ENCODE results near the gene MAOA.
"Not testable (repeated sequence)": the region's sequence is repeated elsewhere in the genome, so short reads cannot be mapped to it uniquely, and the experiment has no call there.

MAOA gene

DNA sequence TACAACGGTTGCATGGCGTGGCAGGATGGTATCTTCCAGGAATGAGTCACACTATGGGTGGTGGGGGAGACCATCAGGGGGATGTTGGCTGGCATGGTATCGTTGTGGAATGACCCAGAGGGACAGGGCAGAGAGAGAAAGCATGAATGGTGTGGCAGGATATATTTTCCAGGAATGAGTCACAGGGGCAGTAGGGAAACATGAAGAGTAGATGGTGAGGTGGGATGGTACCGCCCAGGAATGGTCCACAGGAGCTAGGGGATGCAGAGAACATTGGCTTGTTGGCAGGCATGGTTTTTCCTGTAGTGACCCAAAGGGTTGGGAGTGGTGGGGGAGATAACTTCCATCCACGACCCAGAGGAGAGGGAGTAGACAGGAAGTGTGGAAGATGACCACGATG lies 62.4 kb downstream of the MAOA start:
- no peak for DNase-seq

DNA sequence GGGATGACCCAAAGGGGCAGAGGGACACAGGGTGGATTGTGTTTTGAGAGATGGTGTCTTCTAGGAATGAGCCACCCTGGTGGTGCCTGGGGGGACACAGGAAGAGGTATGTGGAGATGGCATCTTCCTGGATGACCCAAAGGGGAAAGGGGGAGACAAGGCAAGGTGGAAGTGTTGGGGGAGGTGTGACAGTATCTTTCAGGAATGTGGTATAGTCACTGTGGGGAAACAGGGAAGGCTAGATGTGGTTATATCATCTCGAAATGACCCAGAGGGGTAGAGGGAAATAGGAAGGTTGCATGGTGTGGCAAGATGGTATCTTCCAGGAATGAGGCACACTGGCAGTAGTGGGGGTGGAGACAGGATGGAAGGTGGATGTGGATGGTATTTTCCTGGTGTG lies 62.9 kb downstream of the MAOA start:
- DNase-seq = no peak

DNA sequence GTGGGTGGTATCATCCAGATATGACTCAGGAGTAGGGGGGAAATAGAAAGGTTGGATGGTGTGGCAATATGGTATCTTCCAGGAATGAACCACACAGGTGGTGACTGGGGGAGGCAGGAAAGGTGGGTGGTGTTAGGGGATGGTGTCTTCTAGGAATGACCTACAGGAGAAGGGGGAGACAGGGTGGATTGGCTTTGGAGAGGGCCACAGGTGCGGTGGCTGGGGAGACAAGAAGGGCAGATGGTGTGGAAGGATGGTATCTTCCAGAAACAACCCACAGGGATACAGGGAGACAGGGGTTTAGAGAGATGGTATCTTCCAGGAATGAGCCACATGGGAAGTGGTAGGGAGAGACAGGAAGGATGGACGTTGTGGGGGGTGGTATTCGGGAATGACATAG lies 64.0 kb downstream of the MAOA start:
- no peak for DNase-seq

DNA sequence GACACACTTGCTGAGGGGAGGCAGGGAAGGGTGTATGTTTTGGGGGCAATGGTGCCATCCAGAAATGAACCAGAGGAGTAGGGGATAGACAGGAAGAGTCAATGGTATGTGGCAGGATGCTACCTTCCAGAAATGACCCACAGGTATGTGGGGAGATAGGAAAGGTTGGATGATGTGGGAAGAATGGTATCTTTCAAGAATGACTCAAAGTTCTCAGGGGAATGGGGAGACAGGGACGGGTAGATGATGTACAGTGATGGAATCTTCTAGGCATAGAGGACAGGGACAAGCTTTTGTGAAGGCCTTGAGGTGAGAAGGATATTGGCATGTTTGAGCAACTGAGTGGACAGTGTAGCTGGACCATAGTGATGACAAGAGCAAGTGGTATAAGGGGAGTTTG lies 64.9 kb downstream of the MAOA start:
- no peak for DNase-seq

DNA sequence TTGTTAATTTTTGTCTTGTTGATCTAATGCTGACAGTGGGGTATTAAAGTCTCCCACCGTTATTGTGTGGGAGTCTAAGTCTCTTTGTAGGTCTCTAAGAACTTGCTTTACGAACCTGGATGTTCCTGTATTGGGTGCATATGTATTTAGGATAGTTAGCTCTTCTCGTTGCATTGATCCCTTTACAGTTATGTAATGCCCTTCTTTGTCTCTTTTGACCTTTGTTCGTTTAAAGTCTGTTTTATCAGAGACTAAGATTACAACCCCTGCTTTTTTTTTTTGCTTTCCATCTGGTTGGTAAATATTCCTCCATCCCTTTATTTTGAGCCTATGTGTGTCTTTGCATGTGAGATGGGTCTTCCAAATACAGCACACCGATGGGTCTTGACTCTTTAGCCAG lies 69.1 kb downstream of the MAOA start:
- not testable (repeated sequence) for DNase-seq

DNA sequence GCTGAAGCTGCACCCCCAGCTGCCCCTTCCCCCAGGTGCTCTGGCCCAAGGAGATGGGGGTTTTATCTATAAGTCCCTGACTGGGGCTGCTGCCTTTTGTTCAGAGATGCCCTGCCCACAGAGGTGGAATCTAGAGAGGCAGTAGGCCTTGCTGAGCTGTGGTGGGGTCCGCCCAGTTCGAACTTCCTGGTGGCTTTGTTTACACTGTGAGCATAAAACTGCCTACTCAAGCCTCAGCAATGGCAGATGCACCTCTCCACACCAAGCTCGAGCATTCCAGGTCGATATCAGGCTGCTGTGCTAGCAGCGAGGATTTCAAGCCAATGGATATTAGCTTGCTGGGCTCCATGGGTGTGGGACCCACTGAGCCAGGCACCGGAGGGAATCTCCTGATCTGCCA lies 71.2 kb downstream of the MAOA start:
- not testable (repeated sequence) for DNase-seq

DNA sequence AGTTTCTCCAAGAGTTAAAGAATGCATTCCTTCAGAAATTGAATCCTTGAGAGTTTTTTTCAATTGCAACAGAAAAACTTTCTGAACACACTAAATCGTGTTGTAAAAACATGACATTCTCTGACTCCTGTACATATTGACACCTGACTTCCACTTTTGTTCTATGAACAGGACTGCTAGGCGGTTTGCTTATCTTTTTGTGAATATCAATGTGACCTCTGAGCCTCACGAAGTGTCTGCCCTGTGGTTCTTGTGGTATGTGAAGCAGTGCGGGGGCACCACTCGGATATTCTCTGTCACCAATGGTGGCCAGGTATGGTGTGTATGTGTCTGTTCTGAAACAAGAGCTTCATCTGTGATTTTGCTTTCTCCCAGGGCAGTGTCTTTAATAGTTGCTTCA lies 71.9 kb downstream of the MAOA start:
- no peak for DNase-seq

DNA sequence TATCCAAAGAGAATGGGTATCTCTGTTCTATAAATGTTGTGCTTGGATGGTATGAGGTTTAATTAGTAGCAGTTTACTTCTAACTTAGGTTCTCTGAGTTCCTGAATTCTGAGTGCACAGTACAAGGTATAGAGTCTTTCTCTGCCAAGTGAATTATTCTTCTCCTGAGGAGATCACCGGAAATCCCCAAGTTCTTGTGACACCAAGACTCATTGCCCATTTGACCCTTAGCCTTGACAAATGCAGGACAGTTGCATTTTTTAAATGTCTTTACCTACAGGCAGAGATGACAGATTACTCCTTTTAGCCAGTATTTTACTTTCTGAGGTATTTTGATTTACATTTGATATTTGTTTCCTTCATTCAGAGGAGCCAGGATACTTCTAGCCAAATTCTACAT lies 72.9 kb downstream of the MAOA start:
- DNase-seq = no peak

DNA sequence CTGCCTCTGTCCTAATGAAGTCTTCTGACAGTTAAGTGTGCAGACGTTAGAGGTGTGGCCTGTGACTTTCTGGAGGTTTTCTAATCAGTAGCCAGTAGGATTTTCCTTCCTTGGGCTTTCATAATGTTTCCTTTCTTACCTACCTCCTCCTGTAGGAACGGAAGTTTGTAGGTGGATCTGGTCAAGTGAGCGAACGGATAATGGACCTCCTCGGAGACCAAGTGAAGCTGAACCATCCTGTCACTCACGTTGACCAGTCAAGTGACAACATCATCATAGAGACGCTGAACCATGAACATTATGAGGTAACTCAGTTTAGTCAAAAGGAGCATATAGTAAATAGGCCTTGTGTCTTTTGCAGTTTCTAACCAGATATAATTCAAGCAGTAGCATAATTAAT lies 75.0 kb downstream of the MAOA start:
- DNase-seq = no peak

DNA sequence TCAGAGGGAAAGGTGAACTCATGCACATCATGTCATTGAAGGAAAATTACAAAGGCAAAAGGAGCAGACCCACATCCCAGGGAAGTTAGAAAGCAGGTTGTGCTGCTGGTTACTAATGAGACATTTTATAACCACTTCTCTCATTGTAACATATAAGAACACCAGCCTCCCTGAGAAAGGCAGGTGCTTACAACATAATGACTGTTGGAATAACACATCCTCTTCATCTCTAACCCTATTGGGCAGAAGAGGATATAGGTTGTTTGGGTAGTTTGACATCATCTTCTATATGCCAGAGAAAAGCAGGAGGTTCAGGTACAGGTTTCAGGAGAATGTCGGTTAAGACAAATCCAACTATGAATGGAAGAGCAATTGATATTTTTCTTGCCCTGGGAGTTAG lies 77.6 kb downstream of the MAOA start:
- DNase-seq = no peak

DNA sequence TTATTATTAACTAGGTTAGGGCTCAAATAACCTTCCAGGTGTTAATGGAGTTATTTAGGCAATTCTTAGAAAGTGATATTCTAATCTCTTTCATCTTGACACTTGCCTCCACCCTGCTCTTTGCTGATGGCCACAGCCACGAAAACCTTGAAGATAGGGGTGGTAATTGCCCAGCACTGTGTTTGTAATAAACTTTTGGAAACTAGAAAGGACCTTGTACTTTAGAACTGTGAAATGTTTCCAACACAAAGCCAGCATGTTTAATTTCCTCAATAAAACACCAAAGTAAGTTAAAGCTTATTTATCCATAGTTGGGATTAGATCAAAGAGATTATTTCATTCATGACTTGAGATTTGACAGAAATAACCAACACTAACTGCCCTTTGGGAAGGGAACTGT lies 78.3 kb downstream of the MAOA start:
- no peak for DNase-seq

DNA sequence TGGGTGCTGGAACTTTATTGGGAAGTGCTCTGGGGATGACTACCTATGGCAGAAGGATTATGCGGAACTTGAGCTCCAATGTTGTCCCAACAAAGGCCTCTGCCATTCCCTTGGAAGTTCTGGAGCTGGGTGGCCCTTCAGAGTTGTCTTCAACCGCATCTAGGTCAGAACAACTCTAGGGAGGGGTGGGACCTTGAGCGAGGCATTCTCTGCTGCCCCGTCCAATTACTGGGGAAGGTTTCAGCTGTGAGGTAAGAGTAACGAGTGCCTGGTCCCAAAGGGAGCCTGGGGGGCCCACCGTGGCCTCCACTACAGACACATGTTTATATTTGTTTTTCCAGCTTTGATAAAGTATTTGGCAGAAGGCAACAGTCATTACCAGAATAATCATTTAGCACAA lies 79.4 kb downstream of the MAOA start:
- DNase-seq = no peak

DNA sequence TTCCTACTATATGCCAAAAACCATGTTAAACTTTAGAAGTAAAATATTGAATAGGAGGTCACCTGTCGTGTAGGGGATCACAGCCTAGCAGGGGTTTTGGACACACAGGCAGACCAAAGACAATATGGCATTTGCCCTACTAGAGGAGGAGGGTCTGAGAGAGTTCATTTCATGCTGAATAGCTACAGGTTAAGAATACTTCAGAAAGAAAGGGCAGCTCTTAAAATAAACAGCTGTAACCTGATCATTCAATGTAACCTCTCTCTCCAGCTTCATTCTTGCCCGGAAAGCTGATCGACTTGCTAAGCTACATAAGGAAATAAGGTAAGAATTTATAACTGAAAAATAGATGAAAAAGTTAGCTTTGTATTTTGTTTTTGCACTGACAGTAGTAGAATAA lies 79.9 kb downstream of the MAOA start:
- no peak for DNase-seq

DNA sequence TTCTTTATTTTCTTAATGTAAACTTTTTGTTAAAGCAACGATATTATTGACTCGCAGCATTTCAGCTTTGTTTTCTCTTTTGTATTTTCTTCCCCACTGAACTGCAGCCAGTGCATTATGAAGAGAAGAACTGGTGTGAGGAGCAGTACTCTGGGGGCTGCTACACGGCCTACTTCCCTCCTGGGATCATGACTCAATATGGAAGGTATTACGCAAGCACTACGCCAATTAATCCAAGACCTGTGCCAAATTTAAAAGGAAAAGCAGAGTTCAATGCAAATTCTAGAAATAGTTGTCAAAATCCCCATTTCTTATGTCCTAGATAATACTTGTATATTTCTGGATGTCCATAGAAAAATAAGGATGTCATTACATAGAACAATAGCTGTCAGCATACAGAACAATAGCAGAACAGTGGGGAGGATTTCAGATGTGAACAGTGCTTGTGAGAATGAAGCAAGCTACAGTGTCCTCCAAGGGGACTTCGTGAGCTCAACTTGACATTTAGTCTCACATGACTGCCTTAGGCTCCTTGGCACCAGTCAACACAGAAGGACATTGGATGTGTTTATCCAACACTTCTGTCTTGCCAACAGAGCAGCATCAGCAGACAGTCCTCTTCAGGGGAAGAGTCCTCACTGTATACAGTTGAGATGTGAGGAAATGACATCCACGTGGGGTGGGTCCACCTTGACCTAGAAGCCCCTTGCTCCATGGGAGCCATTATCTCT lies 85.9 kb downstream of the MAOA start:
- DNase-seq = no peak

DNA sequence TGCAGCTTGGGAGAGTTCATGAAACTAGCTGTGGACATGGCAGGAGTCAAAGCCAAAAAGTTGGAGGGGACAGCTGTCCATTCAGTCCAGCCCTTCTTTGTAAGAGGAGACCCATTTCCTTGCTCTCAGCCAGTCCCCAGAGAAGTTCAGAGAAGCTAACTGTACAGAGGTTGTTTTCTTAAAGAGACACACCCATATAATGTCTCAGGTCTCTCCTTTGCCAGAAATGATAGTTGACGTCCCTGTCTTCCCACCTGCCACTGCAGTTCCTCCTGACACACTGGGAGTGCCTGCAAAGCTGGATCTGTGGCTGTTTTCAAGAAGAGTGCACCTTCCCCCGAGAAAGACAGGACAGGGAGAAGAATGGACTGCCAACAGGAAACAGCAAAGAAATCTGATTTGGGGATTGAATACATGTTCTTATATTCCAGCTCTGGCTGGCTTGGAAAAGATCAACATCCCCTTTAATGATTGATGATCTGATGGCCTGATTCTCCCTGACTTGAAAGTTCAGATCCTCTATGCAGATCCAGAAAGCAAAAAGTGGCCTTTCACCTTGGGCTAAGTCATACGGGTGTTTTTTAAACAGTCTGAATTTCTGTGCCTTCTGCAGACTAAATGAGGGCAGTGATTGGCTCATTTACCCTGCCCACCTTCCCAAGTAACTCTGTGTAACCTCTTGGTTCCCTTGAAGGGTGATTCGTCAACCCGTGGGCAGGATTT lies 87.2 kb downstream of the MAOA start:
- no peak for DNase-seq

DNA sequence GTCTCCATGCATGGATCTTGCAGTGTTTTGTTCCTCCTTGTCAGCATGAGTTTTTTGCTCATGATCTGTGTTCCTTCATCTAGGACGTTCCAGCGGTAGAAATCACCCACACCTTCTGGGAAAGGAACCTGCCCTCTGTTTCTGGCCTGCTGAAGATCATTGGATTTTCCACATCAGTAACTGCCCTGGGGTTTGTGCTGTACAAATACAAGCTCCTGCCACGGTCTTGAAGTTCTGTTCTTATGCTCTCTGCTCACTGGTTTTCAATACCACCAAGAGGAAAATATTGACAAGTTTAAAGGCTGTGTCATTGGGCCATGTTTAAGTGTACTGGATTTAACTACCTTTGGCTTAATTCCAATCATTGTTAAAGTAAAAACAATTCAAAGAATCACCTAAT lies 88.2 kb downstream of the MAOA start:
- no peak for DNase-seq

DNA sequence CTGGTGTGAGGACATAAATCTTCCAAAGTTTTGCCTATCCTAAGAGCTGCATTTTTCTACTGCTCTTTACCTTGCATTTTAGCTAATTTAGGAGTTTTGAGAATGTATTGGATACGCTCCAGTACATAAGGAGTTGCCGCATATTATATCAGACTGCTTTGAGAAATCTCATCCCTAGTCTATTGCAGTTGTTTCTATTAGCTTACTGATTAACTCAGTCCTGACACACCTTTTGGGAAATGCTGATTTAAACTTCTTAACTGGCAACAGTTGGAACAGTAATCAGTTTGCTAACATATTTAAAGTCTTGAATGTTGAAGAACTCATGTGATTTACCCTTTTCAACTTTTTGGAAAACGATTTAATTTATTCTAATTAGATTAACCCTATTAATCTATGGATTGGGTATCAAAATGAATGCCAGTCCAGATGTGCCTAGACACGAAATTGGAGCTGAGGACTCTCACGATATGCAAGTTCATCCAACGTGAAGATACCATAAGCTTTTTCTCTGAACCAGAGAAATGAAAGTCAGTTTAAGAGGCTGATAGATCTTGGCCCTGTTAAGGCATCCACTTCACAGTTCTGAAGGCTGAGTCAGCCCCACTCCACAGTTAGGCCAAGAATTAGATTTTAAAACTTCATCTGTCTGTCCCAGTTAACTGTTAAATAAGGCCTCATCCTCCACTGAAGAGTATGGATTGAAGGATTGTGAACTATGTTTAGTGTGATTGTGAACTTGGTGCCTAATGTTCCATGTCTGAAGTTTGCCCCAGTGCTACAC lies 90.0 kb downstream of the MAOA start:
- DNase-seq = no peak

DNA sequence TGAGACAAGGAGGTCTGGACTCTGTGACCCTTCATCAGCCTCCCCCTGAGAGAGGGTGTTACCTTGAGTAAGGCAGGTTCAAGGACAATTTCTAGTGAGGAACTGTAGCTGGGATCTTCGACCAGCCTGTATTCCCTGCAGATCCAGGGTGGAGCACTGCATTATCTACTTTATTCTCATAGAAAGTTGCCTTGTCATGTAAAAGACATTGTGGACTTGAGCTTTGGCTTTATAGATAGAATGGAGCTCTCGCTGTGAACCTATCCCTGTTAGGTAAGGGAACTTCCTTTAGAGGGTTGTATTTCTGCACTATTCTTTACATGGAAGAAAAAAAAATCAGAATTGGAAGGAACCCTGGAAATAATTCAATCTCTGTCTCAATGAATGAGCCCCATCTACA lies 91.4 kb downstream of the MAOA start:
- DNase-seq = no peak

DNA sequence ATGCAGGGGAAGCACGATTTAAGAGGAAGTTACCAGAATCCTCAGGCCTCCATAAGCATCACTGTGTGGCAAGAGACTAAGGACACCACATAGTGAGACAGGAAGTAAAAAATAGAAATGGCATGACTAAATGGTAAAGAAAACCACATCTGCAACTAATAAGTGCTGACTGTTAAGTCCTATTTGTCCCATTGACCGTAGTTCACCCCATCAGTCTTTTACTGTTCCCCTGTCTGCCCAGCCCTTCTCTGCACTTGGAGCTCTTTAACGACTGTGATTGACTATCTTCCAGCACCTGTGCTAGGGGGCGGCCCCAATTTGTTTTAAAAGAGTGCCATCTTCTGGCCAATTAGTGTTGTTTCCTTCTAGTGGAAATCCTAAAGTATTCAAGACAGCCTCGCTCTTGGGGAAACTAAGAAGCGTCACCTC lies 94.2 kb downstream of the MAOA start:
- DNase-seq = peak; percentile 27

DNA sequence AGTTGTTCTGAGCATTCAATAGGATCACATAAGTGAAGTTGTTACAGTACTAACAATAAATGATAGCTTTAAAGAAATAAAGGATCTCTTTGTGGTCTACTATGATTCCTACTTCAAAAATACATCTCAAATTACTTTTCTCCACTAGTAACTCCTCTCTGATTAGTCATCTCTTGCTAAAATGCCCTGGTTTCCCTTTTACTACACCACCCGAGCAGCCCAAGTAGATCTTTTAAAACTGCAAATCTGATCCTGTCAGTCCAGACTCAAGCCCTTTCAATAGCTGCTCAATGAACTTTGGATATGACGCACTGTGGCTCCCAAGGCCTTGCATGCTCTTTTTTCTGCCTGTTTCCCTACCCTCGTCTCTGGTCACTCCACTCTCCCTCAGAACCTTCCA lies 97.5 kb downstream of the MAOA start:
- DNase-seq = no peak

DNA sequence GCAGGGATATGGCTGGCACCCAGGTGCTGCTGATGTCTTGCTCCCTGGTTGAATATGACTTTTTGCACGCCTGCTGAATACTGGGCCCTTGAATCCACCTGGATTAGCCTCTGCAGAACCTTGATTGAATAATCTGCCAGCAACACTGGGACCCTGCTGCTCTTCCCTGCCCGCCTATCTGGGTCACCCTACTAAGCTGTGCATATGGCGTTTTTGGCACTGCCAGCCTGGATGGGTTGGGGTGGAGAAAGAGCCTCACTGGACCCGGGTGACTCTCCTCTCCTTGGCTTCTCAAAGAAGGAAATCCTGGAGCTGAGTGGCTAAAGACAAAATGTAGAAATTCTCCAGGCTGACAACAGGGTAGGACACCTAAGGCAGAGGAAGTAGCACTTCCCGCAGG lies 100.0 kb downstream of the MAOA start:
- no peak for DNase-seq

DNA sequence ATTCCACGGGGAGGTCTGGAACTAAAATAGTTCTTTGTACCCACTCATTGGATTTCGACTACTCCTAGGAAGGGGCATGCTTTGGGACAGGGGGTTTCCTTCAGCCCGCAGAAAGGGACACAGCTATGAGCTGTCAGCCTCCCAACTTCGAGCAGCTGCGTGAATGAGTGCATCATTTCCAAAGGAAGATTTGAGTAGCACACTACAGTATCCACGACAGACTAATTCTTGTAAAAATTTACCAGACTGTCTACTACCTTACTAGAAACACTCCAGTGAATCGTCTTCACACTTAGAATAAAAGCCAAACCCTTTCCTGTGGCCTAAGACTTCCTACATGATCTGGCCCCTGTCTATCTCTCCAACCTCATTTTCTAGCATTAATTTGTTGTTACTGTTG lies 101.9 kb downstream of the MAOA start:
- no peak for DNase-seq

DNA sequence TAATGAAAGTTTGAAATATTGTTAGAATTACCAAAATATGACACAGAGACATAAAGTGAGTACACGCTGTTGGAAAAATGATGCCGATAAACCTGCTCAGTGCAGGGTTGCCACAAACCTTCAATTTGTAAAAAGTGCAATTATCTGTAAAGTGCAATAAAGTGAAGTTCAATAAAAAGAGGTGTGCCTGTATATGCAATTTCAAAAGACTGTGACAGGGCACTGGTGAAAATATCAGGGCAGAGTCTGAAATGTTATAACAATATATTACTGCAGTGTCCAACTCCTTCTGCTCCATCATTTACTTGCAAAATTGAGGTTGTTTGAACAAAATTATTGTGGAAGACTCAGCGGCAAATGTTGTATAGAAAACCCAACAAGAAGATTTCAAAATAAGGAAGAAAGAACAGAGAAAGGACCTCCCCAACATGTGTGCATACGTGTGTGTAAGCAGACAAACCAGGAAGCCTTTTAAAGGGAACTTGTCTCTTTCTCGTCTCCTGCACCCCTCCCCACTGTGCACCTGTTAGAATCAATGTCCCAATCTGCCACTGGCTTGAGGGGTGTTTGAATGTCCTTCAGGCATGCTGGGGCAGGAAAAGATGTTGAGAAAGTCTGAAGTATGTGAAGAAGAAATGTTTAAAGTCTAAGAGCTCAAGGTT lies 130.0 kb downstream of the MAOA start:
- no peak for DNase-seq
